HG02943 (cell line): ENCODE results near the gene ARHGAP26.
"Not testable (repeated sequence)": the region's sequence is repeated elsewhere in the genome, so short reads cannot be mapped to it uniquely, and the experiment has no call there.

Source experiments
- ATAC-seq: cut with Tn5 transposase; IDR thresholded peaks from one replicate; pipeline ENCODE4 v1.9.1; 2021; ENCODE audit warnings: mild to moderate bottlenecking, low read depth, moderate library complexity; ENCODE audit not compliant: unreplicated experiment

The ARHGAP26 gene

DNA sequence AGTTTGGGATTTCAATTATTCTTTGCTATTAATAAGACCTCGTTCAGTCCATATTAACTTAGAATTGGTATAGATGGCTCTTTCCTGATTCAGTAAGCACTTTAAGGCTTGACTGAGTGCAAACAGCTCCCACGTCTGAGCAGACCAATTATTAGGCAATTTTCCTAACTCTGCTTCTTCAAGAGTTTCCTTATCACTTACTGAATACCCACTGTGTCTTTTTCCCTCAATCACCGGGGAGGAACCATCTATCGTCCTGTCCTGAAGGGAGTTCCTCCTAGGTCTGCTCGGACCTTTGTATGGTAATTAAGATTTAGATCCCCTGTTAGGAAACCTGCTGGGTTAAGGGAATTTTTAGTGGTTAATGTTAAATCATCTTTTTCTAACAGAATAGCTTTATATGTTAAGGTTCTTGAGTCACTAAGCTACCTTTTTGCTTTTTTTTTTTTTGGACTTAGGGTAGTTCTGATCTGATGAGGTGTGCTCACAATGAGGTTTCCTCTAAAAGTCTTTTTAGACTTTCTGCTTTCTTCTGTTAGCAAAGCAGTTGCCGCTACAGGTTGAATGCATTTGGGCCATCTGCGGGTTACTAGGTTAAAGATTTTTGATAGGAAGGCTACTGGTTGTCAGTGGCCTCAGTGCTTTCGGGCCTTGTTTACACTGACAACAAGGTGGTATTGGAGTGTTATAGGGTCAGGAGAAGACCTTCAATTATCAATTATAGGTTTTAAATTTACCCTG, 322.7 kb downstream of the ARHGAP26 start:
- not testable (repeated sequence) for ATAC-seq

DNA sequence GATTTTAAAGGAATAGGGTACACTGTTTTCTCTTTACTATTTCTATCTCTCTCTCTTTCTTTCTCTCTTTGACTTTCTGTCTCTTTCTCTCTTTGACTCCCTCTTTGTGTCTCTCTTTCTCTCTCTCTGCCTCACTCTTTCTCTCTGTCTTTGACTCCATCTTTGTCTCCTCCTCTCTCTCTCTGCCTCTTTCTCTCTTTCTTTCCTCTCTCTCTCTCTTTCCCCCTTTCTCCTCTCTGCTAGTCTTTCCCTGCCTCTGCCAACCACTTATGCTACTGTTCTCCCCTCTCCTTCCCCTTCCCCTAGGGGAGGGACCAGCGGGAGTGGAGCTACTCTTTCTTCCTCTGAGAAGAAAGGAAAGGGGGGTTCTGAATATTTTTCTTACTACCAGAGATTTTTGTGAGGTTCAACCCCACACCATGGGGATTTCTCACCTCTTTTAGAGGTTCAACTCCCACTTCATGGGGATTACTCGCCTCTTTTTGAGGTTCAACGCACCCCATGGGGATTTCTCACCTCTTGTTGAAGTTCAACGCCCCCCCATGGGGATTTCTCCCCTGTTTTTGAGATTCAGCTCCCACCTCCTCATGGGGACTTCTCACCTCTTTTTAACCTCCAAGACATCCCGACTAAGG, 323.4 kb downstream of the ARHGAP26 start:
- ATAC-seq: no peak

DNA sequence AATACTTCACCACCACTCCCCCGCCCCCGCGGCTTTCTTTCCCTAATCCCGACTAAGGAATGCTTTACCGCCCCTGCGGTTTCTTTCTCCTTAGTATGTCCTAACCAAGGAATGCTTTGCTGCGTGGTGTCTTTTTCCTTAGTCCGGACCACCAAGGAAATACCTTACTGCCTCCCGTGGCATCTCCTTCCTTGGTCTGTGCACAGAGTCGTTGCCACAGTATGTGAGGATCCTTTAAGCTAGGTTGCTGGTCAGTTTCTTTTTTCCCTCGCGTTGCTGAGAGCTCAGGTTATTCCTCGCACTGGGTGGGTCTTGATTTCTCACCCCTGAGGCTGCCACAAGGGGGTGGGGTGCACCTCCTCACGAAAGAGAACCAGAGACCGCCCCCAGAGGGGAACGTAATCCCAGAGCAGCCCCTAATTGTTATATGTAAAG, 323.9 kb downstream of the ARHGAP26 start:
- ATAC-seq: no peak

DNA sequence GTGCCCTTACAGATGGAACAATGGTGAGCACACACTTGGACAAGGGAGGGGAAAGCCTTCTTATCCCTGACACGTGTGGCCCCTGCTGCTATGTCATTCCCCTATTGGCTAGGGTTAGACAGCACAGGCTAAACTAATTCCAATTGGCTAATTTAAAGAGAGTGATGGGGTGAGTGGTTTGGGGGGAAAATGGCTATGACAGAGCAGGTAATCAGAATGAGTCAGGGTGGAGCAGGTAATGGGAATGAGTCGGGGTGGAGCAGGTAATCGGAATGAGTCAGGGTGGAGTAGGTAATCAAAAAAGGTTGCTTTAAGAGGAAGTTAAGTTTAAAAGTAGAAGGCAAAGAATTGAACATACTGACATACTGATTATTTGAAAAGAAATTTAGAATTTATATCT, 324.4 kb downstream of the ARHGAP26 start:
- ATAC-seq: not testable (repeated sequence)

DNA sequence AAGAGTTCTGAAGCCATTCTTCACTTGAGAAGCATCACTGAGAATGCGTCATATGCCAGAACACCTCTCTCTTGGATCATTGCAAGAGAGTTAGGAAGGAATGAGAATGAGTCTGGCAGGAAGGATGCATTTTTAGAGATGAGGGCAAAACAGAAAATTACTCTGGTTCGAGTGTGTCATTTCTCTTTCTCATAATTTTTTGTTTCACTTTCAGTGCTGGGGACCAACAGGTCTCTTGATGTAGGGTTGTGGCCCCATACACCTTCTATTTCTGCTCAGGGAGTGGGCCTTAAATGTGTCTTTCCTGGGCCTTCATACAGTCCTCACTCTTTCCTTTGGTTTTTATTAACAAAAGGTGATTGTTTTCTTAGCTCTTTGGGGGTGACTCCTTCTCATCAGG, 330.9 kb downstream of the ARHGAP26 start:
- ATAC-seq: peak; percentile 82

DNA sequence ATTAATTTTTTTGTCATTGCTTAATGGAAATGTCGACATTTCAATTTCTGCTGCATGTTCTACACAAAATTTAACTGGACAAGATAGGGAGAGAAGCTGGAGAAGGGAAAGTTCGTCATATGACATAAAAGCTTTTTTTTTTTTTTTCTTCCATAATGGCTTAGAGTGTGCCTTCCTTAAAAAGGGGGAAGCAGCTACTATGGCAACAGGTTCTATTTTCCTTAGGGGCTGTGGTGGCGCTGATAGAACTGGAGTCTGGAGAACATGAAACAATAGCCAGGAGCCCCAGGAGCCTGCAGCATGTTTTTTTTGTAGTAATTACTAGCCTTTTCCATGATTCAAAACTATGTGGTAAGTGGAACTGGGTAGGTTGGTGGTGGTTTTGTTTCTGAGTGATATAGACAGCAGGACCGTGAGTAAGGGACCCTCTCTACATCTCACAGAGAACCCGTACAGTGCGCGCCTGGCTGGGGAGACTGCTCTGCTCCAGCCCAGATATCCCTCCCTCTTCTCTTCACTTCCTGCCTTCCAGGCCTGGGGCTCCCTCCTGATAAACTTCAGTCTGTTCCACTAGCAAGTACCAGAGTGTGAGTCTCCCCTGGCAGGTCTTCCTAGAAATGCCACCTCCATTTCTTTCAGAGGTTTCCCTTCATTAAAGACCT, 331.7 kb downstream of the ARHGAP26 start:
- ATAC-seq: no peak

DNA sequence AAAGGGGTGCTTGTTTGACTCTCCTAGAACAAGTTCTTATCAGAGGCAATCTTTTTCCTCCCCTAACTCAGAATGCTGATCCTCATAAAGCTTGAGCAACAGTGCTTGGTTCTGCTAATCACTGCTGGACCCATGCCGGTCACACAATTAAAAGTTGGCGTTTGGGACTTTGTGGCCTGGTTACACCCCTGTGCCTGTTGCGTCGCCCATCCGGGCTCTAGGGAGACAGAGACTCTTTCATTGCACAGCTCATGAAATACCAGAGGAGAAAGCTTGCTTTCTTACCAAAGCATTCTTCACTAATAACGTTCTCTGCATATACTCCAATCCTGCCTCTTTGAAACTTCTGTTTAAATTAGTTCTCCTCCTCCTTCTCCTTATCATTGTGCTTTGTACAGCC, 332.2 kb downstream of the ARHGAP26 start:
- ATAC-seq: no peak

DNA sequence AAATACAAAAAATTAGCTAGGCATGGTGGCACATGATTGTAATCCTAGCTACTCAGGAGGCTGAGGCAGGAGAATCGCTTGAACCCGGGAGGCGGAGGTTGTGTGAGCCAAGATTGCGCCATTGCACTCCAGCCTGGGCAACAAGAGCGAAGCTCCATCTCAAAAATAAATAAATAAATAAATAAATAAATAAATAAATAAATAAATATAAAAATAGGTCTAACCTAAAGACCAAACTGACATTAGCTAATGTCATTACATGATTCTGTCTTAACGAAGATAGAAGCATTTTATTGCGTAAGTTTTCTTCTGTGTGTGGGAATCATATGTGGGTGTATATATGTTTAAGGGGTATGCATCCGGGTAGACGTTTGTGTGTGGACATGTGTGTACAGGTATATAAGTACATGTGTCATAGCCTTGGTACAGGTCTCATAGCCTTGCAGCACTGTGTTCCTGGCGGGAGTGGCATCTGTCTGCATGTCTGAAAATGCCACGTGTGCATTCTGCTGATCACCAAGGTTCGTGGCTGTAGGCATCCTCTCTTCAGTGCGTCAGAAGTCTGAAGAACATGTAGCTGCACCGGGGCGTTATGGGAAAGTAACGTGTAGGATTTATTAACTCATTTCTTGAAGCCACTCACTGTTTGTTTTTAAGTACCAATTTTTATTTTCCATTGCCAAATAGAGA, 335.2 kb downstream of the ARHGAP26 start:
- no peak for ATAC-seq

DNA sequence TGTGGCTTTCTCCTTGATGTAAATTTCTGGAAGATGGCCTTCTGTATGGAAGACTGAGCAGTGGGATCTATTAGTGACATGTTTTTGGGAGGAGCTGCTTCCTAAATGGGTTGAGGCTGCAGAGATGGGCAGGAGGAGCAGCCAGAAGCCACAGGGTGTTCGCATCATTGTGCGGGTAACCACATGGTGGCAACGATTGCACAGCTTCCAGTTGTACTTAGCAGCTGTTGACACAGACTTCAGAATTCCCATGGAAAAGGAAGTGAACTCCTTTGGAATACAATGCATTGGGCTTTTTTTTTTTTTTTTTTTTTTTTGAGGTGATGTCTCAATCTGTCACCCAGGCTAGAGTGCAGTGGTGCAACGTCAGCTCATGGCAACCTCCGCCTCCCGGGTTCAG, 336.0 kb downstream of the ARHGAP26 start:
- ATAC-seq: no peak

DNA sequence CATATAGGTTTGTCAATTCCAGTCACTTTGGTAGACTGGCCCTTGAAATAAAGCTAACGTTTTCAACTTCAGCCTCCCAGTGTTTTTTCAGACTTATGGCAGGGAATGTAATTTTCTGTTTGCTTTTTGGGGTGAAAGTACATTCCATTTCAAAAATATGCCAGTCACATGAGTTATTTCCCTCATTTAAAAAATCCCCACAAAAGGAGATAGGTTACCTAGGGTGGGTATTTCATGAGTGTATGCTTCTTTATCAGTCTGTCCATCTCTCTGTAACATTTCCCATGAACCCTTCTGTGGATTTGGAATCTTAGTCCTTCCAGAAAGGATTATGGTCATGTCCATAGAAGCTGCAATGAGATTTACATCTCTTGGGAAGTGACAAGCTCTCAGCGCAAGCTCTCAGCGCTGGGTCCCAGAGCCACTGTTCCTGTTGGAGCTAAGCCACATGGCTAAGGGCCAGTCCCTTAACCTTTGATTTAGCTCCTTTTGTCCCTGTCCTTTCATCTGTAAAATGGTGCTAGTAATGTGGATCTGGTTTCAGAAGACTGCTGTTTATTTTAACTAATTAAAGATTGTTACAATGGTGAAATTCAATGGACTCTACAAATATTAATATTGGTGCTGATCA, 338.4 kb downstream of the ARHGAP26 start:
- ATAC-seq: no peak

DNA sequence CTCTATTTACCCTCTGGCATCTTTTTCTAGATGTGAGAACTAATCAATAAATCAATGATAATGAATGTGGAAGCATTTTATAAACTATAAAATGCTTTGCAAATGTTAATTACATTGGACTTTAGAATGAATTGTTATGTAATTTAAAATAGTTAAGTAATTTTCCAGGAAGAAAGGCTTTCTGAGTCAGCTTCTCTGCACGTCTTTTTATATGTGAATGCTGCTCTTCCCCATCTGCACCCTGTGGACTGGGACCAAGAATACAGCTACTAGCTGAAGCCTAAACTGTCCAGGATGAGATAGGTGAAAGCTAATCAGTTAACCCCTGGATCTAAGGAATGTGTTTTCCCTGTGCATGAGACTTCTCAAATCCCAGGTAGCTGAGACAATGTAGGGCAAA, 340.4 kb downstream of the ARHGAP26 start:
- ATAC-seq: no peak

DNA sequence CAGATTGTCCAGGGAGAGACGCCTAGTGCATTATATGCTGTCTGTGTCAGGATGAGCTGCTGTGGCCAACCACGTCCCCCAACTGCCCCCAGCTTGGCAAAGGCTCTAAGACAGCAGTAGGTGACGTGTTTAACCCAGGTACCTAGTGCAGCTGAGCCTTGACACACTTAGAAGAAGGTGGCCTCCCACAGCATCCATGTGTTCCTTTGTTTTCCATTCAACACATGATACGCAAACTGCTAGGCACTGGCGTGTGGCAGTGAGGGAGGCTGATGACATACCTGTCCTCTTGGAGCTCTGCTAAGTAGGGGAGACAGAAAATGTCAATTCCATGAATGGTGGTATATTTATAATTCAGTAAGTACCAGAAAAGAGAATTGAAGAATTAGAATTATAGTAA, 341.6 kb downstream of the ARHGAP26 start:
- no peak for ATAC-seq

DNA sequence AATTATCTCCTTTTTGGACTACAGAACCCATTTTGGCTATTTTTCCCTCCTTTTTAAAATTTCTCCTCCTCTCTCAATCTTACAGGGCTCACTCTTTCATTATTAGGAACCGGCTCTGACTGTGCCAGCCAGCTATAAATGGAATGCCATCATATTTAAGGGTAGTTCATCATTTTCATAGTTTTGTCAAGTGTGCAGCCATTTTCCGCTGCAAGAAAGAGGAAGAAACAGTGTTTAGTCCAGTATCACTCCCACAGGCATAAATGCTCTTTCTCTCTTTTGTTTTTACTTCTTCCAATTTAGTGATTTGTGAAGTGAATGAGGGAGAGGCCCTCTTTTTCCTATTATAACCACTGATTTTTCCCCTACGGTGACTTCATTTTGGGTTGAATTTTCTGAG, 343.3 kb downstream of the ARHGAP26 start:
- no peak for ATAC-seq

DNA sequence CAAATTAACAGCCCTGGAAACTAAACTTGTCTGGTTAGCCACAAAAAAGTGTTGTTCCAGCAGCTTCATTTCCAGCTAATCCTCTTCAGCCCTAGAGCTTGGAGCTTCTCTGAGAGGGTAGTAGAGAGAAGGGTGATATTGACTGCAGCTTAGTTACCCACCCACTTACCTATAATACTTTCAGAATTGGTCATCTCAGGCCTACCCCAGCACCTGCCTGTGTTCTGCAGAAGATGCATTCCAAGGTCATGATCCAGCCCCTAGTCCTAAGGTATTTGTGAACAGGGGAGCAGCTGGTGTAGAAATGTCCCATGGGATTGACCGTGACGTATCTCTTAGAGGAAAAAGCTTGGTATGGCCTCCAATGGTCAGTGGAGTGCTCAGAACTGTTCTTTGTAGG, 344.3 kb downstream of the ARHGAP26 start:
- ATAC-seq: no peak

DNA sequence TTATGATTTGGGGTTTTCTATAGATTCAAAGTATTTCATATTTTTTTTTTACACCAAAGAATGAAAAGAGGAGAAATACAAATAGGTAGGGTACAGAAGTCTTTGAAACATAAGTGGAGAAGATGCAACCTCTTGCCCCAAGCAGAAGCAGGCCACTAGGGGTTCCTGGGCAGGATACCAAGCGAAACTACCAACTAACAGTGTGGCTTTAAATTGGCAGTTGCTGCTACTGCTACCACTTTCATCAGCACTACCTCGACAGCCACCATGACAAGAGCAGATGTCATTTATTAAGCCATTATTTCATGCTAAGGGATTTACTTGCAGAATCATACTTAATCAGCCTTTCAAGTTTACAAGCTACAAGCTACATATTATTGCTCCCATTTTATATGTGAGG, 345.2 kb downstream of the ARHGAP26 start:
- no peak for ATAC-seq

DNA sequence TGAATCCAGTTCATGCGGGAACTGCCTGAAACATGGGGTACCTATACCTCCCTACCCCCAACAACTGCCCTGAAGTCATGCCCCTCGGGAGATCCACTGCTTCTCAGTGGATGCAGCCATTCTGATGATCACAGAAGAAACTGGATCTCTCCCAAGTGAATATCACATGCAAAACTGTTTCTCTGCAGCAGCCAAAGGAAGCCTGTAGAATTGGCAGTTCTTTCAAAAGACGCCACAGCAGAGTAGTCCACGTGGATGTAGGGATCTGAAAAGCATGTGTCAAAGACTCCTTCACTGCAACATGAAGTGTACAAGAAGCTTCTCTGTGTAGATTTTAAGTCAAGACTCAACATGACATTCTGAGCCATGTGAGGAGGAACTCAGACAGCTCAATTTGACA, 346.6 kb downstream of the ARHGAP26 start:
- ATAC-seq: no peak

DNA sequence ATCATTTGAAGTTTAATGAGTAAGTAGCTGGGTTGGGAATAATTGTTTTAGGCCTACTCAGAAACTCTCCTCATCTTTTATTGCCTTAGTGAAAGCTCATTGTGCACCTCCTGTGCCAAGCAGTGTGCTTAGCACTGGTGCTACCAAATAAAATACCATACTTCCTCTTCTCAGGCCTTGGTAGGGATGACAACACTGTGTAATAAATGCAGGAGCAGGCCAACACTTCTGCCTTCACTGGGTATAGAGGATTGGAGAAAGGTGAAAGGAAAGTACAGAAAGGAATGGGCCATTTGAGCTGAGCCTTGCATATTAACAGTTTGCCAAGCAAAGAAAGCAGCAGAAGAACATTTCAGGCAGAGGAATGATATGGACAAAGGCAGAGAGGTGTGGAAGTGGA, 347.6 kb downstream of the ARHGAP26 start:
- ATAC-seq: no peak

DNA sequence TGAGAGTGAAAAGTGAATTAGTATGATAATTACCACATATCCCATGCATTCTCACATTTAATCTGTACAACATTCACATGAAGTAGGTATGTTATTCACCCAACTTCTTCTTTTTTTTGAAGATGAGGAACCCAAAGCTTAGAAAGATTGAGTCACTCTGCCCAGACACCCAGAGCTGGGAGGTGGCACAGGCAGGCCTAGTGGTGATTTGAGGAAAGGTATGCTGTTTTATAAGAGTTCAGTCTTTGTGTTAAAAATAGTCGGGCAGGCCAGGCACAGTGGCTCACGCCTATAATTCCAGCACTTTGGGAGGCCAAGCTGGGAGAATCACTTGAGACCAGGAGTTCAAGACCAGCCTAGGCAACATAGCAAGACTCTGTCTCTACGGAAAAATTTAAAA, 348.0 kb downstream of the ARHGAP26 start:
- ATAC-seq: no peak

DNA sequence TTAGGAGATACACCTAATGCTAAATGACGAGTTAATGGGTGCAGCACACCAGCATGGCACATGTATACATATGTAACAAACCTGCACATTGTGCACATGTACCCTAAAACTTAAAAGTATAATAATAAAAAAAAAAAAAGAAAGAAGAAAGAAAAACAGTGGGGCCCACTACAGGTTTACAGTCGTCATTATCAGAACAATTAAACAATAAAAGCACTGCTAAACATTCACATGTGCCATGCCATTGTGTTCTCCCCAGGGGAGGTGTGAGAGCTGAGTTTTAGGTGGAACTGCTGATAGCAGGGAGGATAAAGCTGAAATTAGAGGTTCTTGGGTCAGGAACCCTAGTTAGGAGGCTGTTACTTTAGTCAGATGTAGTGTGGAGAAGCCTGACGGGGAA, 348.6 kb downstream of the ARHGAP26 start:
- not testable (repeated sequence) for ATAC-seq

DNA sequence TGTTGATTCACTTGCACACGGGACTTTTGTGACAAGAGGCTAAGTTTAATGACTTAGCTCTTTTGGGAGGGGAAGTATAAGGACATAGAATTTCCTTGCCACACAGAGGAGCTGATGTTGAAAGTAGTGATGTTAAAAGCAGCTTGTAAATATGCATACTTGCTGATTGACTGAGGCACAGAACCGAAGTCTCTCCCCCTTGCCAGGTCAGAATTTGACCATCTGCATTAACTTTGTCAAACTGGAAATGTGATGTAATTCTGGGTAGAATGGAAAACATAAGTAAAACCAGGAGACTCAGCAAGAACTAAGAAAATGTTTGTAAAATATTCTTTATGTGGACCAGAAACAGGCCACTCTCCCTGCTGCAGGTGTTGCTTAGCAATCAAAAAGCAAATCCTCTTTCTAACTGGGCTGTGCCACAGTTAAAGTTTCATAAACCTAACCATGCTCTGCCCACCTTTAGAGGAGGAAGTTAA, 349.2 kb downstream of the ARHGAP26 start:
- peak; percentile 56 for ATAC-seq
